HEK293 (cell line): ENCODE measurements around the gene GATA1.

Source experiments
- CTCF ChIA-PET: fragments of 350-600 bp; formaldehyde crosslinking; extraction: SDS; loops from one replicate; lab custom pipeline; 2021; ENCODE audit warnings: antibody characterized with exemption; lab: Yijun Ruan, JAX
- POLR2A ChIA-PET: fragments of 300-600 bp; formaldehyde crosslinking; extraction: SDS; loops from one replicate; lab custom pipeline; 2020; ENCODE audit warnings: antibody characterized with exemption, inconsistent platforms; lab: Yijun Ruan, JAX
- H3K27ac ChIP-seq: fragments of 200-500 bp; sonication (Bioruptor generic); 2 replicates; pipeline ENCODE4 v1.5.1; 2014; ENCODE audit warnings: low read depth, low read length, control low read depth, inconsistent platforms; ENCODE audit errors: extremely low read depth
- H3K36me3 ChIP-seq, 2 experiments: fragments of 200-500 bp in 1 of 2; sonication (Bioruptor generic) in 1 of 2; 1 replicate in 1 of 2; 2 replicates in 1 of 2; pipeline ENCODE4 v1.5.1; 2014 to 2017; ENCODE audit warnings: inconsistent platforms in 2 of 2, low read length in 2 of 2; ENCODE audit not compliant: control insufficient read depth in 2 of 2, insufficient read depth in 1 of 2
- H3K4me1 ChIP-seq: fragments of 200-500 bp; sonication (Bioruptor generic); 2 replicates; pipeline ENCODE4 v1.5.1; 2014; ENCODE audit warnings: mild to moderate bottlenecking, low read length, inconsistent platforms; ENCODE audit not compliant: control insufficient read depth, insufficient read depth
- H3K4me3 ChIP-seq: 2 replicates; pipeline ENCODE4 v1.5.1; 2011; ENCODE audit warnings: low read depth, mild to moderate bottlenecking, control low read depth, low read length, moderate library complexity
- H3K9me3 ChIP-seq: fragments of 200-500 bp; sonication (Bioruptor generic); 2 replicates; pipeline ENCODE4 v1.5.1; 2014; ENCODE audit warnings: low read depth, low read length, inconsistent platforms; ENCODE audit not compliant: control insufficient read depth, insufficient read depth
- HOXD13 ChIP-seq: sonication (generic); formaldehyde crosslinking; IDR thresholded peaks from 2 replicates; pipeline ENCODE4 v1.8.0; 2022; ENCODE audit warnings: missing genetic modification reagents, borderline replicate concordance
- KLF8 ChIP-seq: fragments of 450-650 bp; formaldehyde crosslinking; IDR thresholded peaks from 2 replicates; pipeline ENCODE4 v1.5.1; 2016; ENCODE audit warnings: missing biosample characterization, missing genetic modification characterization
- OSR2 ChIP-seq: fragments of 450-650 bp; formaldehyde crosslinking; IDR thresholded peaks from 2 replicates; pipeline ENCODE4 v1.5.1; 2016; ENCODE audit warnings: missing biosample characterization, missing genetic modification characterization
- REPIN1 ChIP-seq: fragments of 450-650 bp; formaldehyde crosslinking; IDR thresholded peaks from 2 replicates; pipeline ENCODE4 v1.5.1; 2017; ENCODE audit warnings: missing biosample characterization, missing genetic modification characterization, low read depth
- SCRT1 ChIP-seq: fragments of 450-650 bp; formaldehyde crosslinking; IDR thresholded peaks from 2 replicates; pipeline ENCODE4 v1.5.1; 2016; ENCODE audit warnings: missing biosample characterization, missing genetic modification characterization, borderline replicate concordance
- YY1 ChIP-seq: fragments of 450-650 bp; formaldehyde crosslinking; IDR thresholded peaks from 2 replicates; pipeline ENCODE4 v1.5.1; 2018; ENCODE audit warnings: missing biosample characterization, missing genetic modification characterization
- ZNF146 ChIP-seq: fragments of 450-650 bp; formaldehyde crosslinking; IDR thresholded peaks from 2 replicates; pipeline ENCODE4 v1.5.1; 2016; ENCODE audit warnings: missing biosample characterization, missing genetic modification characterization
- ZNF174 ChIP-seq: fragments of 450-650 bp; formaldehyde crosslinking; IDR thresholded peaks from 2 replicates; pipeline ENCODE4 v1.5.0; 2017; ENCODE audit warnings: missing biosample characterization, mild to moderate bottlenecking, missing genetic modification characterization
- ZNF184 ChIP-seq: fragments of 450-650 bp; IDR thresholded peaks from 2 replicates; pipeline ENCODE4 v1.5.1; 2018; ENCODE audit warnings: missing biosample characterization, mild to moderate bottlenecking, missing genetic modification characterization
- ZNF341 ChIP-seq: fragments of 450-650 bp; formaldehyde crosslinking; IDR thresholded peaks from 2 replicates; pipeline ENCODE4; 2016; ENCODE audit warnings: low read depth, missing biosample characterization, missing genetic modification characterization
- ZNF426 ChIP-seq: fragments of 450-650 bp; formaldehyde crosslinking; IDR thresholded peaks from 2 replicates; pipeline ENCODE4 v1.5.1; 2017; ENCODE audit warnings: missing biosample characterization, missing genetic modification characterization, mild to moderate bottlenecking, inconsistent platforms, moderate library complexity
- ZNF521 ChIP-seq: fragments of 450-650 bp; formaldehyde crosslinking; IDR thresholded peaks from 2 replicates; pipeline ENCODE4 v1.5.1; 2017; ENCODE audit warnings: missing biosample characterization, mild to moderate bottlenecking, missing genetic modification characterization
- ZNF629 ChIP-seq: fragments of 450-650 bp; formaldehyde crosslinking; IDR thresholded peaks from 2 replicates; pipeline ENCODE4 v1.5.1; 2017; ENCODE audit warnings: missing biosample characterization, missing genetic modification characterization
- ZNF654 ChIP-seq: fragments of 450-650 bp; formaldehyde crosslinking; IDR thresholded peaks from 2 replicates; pipeline ENCODE4 v1.5.1; 2016; ENCODE audit warnings: low read depth, missing biosample characterization, missing genetic modification characterization
- TF ChIP-seq, protein P1 (sequence below): fragments of 450-650 bp; formaldehyde crosslinking; IDR thresholded peaks from 2 replicates; pipeline ENCODE4 v1.5.1; 2016; ENCODE audit warnings: missing biosample characterization, missing genetic modification characterization
- TF ChIP-seq, protein P2 (sequence below): fragments of 450-650 bp; formaldehyde crosslinking; IDR thresholded peaks from 2 replicates; pipeline ENCODE4 v1.5.1; 2016; ENCODE audit warnings: missing biosample characterization, missing genetic modification characterization
- TF ChIP-seq, protein P3 (sequence below): fragments of 450-650 bp; formaldehyde crosslinking; IDR thresholded peaks from 2 replicates; pipeline ENCODE4 v1.5.1; 2016; ENCODE audit warnings: missing biosample characterization, missing genetic modification characterization
- TF ChIP-seq, protein P4 (sequence below): fragments of 450-650 bp; formaldehyde crosslinking; IDR thresholded peaks from 2 replicates; pipeline ENCODE4 v1.5.1; 2017; ENCODE audit warnings: missing biosample characterization, missing genetic modification characterization
- TF ChIP-seq, protein P5 (sequence below): fragments of 450-650 bp; formaldehyde crosslinking; IDR thresholded peaks from 2 replicates; pipeline ENCODE4 v1.5.1; 2016; ENCODE audit warnings: missing biosample characterization, missing genetic modification characterization

Gene GATA1

DNA sequence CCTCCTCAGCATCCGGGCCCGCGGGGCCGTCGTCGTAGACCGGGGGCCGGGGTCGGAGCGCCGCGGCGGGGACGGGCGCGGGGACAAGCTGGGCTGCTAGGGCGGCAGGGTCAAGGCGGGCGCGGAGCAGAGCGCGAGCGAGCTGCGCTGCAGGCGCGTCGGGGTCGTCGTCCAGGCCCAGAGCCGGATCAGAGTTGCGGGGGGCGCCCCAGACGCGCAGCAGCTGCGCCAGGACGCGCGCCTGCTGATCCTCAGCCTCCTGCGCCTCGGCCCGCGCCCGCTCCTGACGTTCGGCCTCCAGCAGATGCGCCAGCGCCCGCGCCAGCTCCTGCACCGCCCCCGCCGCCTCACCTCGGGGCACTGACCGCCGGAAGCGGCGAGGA is 45.5 kb downstream of the GATA1 start:
- TF ChIP-seq OSR2 (tag by site-specific recombination), result no peak
- TF ChIP-seq, protein P1, sequence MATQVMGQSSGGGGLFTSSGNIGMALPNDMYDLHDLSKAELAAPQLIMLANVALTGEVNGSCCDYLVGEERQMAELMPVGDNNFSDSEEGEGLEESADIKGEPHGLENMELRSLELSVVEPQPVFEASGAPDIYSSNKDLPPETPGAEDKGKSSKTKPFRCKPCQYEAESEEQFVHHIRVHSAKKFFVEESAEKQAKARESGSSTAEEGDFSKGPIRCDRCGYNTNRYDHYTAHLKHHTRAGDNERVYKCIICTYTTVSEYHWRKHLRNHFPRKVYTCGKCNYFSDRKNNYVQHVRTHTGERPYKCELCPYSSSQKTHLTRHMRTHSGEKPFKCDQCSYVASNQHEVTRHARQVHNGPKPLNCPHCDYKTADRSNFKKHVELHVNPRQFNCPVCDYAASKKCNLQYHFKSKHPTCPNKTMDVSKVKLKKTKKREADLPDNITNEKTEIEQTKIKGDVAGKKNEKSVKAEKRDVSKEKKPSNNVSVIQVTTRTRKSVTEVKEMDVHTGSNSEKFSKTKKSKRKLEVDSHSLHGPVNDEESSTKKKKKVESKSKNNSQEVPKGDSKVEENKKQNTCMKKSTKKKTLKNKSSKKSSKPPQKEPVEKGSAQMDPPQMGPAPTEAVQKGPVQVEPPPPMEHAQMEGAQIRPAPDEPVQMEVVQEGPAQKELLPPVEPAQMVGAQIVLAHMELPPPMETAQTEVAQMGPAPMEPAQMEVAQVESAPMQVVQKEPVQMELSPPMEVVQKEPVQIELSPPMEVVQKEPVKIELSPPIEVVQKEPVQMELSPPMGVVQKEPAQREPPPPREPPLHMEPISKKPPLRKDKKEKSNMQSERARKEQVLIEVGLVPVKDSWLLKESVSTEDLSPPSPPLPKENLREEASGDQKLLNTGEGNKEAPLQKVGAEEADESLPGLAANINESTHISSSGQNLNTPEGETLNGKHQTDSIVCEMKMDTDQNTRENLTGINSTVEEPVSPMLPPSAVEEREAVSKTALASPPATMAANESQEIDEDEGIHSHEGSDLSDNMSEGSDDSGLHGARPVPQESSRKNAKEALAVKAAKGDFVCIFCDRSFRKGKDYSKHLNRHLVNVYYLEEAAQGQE (tag by site-specific recombination), result no peak
- TF ChIP-seq HOXD13, result no peak
- no peak for TF ChIP-seq ZNF174 (tag by site-specific recombination)
- TF ChIP-seq REPIN1 (tag by site-specific recombination), result no peak
- no peak for TF ChIP-seq ZNF146 (tag by site-specific recombination)
- TF ChIP-seq, protein P2, sequence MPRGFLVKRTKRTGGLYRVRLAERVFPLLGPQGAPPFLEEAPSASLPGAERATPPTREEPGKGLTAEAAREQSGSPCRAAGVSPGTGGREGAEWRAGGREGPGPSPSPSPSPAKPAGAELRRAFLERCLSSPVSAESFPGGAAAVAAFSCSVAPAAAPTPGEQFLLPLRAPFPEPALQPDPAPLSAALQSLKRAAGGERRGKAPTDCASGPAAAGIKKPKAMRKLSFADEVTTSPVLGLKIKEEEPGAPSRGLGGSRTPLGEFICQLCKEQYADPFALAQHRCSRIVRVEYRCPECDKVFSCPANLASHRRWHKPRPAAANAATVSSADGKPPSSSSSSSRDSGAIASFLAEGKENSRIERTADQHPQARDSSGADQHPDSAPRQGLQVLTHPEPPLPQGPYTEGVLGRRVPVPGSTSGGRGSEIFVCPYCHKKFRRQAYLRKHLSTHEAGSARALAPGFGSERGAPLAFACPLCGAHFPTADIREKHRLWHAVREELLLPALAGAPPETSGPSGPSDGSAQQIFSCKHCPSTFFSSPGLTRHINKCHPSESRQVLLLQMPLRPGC (tag by site-specific recombination), result no peak
- TF ChIP-seq, protein P3, sequence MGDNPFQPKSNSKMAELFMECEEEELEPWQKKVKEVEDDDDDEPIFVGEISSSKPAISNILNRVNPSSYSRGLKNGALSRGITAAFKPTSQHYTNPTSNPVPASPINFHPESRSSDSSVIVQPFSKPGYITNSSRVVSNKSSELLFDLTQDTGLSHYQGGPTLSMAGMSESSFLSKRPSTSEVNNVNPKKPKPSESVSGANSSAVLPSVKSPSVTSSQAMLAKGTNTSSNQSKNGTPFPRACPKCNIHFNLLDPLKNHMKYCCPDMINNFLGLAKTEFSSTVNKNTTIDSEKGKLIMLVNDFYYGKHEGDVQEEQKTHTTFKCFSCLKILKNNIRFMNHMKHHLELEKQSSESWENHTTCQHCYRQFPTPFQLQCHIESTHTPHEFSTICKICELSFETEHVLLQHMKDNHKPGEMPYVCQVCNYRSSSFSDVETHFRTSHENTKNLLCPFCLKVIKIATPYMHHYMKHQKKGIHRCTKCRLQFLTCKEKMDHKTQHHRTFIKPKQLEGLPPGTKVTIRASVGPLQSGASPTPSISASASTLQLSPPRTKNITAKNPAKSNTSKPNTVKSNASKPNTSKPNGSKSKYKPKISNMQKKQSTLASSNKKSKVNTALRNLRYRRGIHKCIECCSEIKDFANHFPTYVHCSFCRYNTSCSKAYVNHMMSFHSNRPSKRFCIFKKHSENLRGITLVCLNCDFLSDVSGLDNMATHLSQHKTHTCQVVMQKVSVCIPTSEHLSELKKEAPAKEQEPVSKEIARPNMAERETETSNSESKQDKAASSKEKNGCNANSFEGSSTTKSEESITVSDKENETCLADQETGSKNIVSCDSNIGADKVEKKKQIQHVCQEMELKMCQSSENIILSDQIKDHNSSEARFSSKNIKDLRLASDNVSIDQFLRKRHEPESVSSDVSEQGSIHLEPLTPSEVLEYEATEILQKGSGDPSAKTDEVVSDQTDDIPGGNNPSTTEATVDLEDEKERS (tag by site-specific recombination), result no peak
- no peak for TF ChIP-seq KLF8
- TF ChIP-seq ZNF184 (tag by site-specific recombination), result no peak
- TF ChIP-seq ZNF426, result no peak
- TF ChIP-seq YY1 (tag by site-specific recombination), result no peak
- no peak overlapping the region for H3K4me3 ChIP-seq
- CTCF ChIA-PET, result no interaction called here
- H3K9me3 ChIP-seq, result no peaks in the 10 kb centered on the region
- POLR2A ChIA-PET, result no interaction called here
- no peaks in the 10 kb centered on the region for H3K4me1 ChIP-seq
- H3K27ac ChIP-seq, result no peak overlapping the region
- no peaks in the 10 kb centered on the region for H3K36me3 ChIP-seq

DNA sequence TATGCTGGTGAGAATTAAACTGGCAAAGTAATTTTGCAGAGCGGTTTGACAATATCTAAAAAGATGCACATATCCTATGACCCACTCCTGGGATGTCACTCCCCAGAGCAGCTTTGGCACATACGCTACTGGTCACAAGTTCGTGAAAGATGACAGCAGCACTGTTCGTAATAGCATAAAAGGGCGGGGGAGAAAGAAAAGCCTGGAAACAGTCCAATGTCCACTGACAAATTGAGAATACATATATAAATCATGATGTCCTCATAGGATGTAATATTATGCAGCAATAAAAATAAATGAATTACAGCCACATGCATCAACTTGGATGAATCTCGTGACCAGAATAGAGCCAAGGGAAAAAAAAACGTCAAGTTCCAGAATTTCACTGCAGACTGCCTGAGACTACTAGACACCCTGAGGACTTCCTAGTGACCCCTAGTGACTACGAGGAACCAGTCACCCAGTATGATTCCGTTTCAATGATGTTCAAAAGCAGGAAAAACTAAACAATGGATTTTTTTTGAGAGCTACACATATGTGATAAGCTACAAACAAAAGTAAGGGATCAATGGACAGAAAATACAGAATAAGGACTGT is 47.2 kb downstream of the GATA1 start:
- Histone ChIP-seq H3K4me1 (no peaks in the 10 kb centered on the region), H3K9me3 (no peaks in the 10 kb centered on the region), H3K36me3 (no peaks in the 10 kb centered on the region; a peak in 1 of 3 replicates), H3K27ac (no peak overlapping the region), H3K4me3 (no peak overlapping the region)
- POLR2A ChIA-PET, result interaction anchor here (0.6 to 1.2 kb wide), 3 partner anchors 32 to 356 kb away, joined by 3 read pairs; partner anchors contain the start of genes HDAC6, PQBP1 and TIMM17B
- peak; percentile 29; the same call in 1 of the 2 replicates for TF ChIP-seq ZNF341 (tag by site-specific recombination)
- no peak for TF ChIP-seq SCRT1 (tag by site-specific recombination)
- TF ChIP-seq ZNF629 (tag by site-specific recombination), result peak; percentile 38; the same call in 1 of the 2 replicates
- TF ChIP-seq ZNF654 (tag by site-specific recombination), result 0 out of 2 replicates have a peak, but pooled peaks have one; percentile 5
- TF ChIP-seq, protein P4, sequence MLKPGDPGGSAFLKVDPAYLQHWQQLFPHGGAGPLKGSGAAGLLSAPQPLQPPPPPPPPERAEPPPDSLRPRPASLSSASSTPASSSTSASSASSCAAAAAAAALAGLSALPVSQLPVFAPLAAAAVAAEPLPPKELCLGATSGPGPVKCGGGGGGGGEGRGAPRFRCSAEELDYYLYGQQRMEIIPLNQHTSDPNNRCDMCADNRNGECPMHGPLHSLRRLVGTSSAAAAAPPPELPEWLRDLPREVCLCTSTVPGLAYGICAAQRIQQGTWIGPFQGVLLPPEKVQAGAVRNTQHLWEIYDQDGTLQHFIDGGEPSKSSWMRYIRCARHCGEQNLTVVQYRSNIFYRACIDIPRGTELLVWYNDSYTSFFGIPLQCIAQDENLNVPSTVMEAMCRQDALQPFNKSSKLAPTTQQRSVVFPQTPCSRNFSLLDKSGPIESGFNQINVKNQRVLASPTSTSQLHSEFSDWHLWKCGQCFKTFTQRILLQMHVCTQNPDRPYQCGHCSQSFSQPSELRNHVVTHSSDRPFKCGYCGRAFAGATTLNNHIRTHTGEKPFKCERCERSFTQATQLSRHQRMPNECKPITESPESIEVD (tag by site-specific recombination), result peak; percentile 26; the same call in 1 of the 2 replicates
- TF ChIP-seq ZNF521 (tag by site-specific recombination), result no peak
- TF ChIP-seq, protein P5, sequence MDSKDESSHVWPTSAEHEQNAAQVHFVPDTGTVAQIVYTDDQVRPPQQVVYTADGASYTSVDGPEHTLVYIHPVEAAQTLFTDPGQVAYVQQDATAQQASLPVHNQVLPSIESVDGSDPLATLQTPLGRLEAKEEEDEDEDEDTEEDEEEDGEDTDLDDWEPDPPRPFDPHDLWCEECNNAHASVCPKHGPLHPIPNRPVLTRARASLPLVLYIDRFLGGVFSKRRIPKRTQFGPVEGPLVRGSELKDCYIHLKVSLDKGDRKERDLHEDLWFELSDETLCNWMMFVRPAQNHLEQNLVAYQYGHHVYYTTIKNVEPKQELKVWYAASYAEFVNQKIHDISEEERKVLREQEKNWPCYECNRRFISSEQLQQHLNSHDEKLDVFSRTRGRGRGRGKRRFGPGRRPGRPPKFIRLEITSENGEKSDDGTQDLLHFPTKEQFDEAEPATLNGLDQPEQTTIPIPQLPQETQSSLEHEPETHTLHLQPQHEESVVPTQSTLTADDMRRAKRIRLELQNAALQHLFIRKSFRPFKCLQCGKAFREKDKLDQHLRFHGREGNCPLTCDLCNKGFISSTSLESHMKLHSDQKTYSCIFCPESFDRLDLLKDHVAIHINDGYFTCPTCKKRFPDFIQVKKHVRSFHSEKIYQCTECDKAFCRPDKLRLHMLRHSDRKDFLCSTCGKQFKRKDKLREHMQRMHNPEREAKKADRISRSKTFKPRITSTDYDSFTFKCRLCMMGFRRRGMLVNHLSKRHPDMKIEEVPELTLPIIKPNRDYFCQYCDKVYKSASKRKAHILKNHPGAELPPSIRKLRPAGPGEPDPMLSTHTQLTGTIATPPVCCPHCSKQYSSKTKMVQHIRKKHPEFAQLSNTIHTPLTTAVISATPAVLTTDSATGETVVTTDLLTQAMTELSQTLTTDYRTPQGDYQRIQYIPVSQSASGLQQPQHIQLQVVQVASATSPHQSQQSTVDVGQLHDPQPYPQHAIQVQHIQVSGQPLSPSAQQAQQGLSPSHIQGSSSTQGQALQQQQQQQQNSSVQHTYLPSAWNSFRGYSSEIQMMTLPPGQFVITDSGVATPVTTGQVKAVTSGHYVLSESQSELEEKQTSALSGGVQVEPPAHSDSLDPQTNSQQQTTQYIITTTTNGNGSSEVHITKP (tag by site-specific recombination), result no peak
- CTCF ChIA-PET, result interaction anchor here (0.8 to 0.9 kb wide), 2 partner anchors 10 to 185 kb away, joined by 4 to 5 read pairs; no protein-coding TSS in a partner anchor
